ENCODE data around the gene XRCC3.
"Not testable (repeated sequence)": the region's sequence is repeated elsewhere in the genome, so short reads cannot be mapped to it uniquely, and the experiment has no call there.

XRCC3 gene

DNA sequence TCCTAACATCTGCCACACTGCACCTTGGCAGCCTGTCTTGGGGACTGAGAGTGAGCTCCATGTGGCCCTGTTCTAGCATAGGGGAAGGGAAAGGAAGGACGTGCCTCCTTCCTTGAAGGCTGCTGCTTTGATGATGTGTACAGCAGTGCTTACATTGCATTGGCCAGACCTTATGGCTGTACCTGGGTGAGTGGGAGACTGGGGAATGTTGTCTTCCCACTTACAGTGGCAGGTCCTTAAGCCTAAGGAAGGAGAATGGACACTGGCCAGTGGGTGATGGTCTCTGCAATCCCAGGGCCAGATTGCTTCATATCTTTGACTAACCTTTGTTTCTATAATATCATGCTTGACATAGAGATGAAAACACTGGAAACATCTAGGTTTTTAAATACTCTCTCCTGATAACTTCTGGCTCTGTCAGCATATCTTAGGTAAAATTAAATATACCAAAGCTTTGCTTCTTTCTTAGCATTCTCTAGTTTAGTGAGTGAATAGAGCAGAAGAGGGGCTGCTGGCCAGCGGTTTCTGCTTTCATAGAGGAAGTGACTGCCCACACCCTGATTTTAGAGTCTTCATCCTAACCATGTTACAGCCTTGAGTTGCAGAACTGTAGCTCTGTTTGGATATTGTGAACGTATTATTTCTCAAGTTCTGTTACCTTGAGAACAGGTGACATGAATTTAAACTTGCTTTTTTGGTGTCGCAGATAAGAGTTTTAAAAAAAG, 59.1 kb downstream of the XRCC3 start:
- POLR2A ChIA-PET: interaction anchor here (1.7 kb wide), 1 partner anchor 27 kb away, joined by 7 read pairs; the partner anchor contains the start of gene KLC1
- no peak for TF ChIP-seq SP1 (IDR thresholded peaks at IDR 0.05)
- no peak for TF ChIP-seq FOXK2 (IDR thresholded peaks at IDR 0.05)
- no peak for TF ChIP-seq L3MBTL2 (conservative IDR thresholded peaks at IDR 0.05)
- TF ChIP-seq HDGF (IDR thresholded peaks at IDR 0.05; ENCODE audit: borderline replicate concordance): no peak
- TF ChIP-seq LEF1 (IDR thresholded peaks at IDR 0.05; ENCODE audit: borderline replicate concordance): no peak
- no peak for TF ChIP-seq ZNF384 (IDR thresholded peaks at IDR 0.05)
- TF ChIP-seq NFRKB (IDR thresholded peaks at IDR 0.05): no peak
- no peak for TF ChIP-seq SUZ12 (IDR thresholded peaks at IDR 0.05)
- TF ChIP-seq FOXA1 (IDR thresholded peaks at IDR 0.05): no peak
- TF ChIP-seq PKNOX1 (IDR thresholded peaks at IDR 0.05): no peak
- no peak for TF ChIP-seq ARNT (IDR thresholded peaks at IDR 0.05)
- TF ChIP-seq BHLHE40 (IDR thresholded peaks at IDR 0.05; ENCODE audit: borderline replicate concordance): no peak
- CTCF ChIA-PET: no interaction called here
- DNase-seq (ENCODE audit: extremely low spot score): no peak

DNA sequence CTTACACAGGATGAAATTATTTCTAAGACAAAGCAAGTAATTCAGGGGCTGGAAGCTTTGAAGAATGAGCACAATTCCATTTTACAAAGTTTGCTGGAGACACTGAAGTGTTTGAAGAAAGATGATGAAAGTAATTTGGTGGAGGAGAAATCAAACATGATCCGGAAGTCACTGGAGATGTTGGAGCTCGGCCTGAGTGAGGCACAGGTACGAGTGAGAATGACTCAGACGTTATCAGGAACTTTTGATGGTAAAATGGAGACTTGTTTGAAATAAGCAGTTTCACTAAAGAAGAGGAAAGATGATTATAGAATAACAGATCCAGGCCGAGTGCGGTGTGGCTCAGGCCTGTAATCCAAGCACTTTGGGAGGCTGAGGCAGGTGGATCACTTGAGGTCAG, 60.6 kb downstream of the XRCC3 start:
- TF ChIP-seq FOXM1 (IDR thresholded peaks at IDR 0.05; ENCODE audit: borderline replicate concordance) (no peak), NFRKB (IDR thresholded peaks at IDR 0.05) (no peak), BHLHE40 (IDR thresholded peaks at IDR 0.05; ENCODE audit: borderline replicate concordance) (no peak), SP1 (IDR thresholded peaks at IDR 0.05) (no peak), SUZ12 (IDR thresholded peaks at IDR 0.05) (no peak), HDGF (IDR thresholded peaks at IDR 0.05; ENCODE audit: borderline replicate concordance) (no peak), ELF4 (IDR thresholded peaks at IDR 0.05) (no peak), FOXA1 (IDR thresholded peaks at IDR 0.05) (no peak), ARNT (IDR thresholded peaks at IDR 0.05) (no peak), ZNF384 (IDR thresholded peaks at IDR 0.05) (no peak), L3MBTL2 (conservative IDR thresholded peaks at IDR 0.05) (no peak), CTBP1 (IDR thresholded peaks at IDR 0.05; ENCODE audit: borderline replicate concordance) (no peak), FOXK2 (IDR thresholded peaks at IDR 0.05) (no peak), LEF1 (IDR thresholded peaks at IDR 0.05; ENCODE audit: borderline replicate concordance) (no peak), PKNOX1 (IDR thresholded peaks at IDR 0.05) (no peak), TARDBP (IDR thresholded peaks at IDR 0.05) (no peak)
- POLR2A ChIA-PET: no interaction called here

GRCh38 chr14:103653805-103654204, 61.4 kb downstream of the XRCC3 start:
- DNase-seq (ENCODE audit: extremely low spot score): no peak
- TF ChIP-seq FOXM1 (IDR thresholded peaks at IDR 0.05; ENCODE audit: borderline replicate concordance) (no peak), FOXK2 (IDR thresholded peaks at IDR 0.05) (no peak), L3MBTL2 (conservative IDR thresholded peaks at IDR 0.05) (no peak), HDGF (IDR thresholded peaks at IDR 0.05; ENCODE audit: borderline replicate concordance) (no peak), SP1 (IDR thresholded peaks at IDR 0.05) (no peak), ARNT (IDR thresholded peaks at IDR 0.05) (no peak), ZNF384 (IDR thresholded peaks at IDR 0.05) (no peak), SUZ12 (IDR thresholded peaks at IDR 0.05) (no peak), FOXA1 (IDR thresholded peaks at IDR 0.05) (no peak), ELF4 (IDR thresholded peaks at IDR 0.05) (no peak), LEF1 (IDR thresholded peaks at IDR 0.05; ENCODE audit: borderline replicate concordance) (no peak), PKNOX1 (IDR thresholded peaks at IDR 0.05) (no peak), NFRKB (IDR thresholded peaks at IDR 0.05) (no peak), CTBP1 (IDR thresholded peaks at IDR 0.05; ENCODE audit: borderline replicate concordance) (no peak), TARDBP (IDR thresholded peaks at IDR 0.05) (no peak), BHLHE40 (IDR thresholded peaks at IDR 0.05; ENCODE audit: borderline replicate concordance) (no peak)
- POLR2A ChIA-PET: no interaction called here

More for the DNA sequence above, 60.6 kb downstream of the XRCC3 start:
- no peak for DNase-seq (ENCODE audit: extremely low spot score)
- CTCF ChIA-PET: no interaction called here

DNA sequence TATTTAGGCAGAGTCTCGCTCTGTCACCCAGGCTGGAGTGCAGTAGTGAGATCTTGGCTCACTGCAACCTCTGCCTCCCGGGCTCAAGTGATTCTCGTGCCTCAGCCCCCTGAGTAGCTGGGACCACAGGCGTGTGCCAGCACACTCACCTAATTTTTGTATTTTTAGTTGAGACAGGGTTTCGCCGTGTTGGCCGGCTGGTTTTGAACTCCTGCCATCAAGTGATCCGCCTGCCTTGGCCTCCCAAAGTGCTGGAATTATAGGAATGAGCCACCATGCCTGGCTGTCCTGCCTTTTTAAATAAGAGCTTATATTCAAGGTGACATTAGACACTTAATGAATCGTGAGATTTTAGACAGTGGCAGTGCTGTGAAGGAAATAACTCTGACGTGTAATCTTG, 61.9 kb downstream of the XRCC3 start:
- CTCF ChIA-PET; POLR2A ChIA-PET; DNase-seq (ENCODE audit: extremely low spot score): not testable (repeated sequence)

More at GRCh38 chr14:103653805-103654204, 61.4 kb downstream of the XRCC3 start:
- CTCF ChIA-PET: no interaction called here

DNA sequence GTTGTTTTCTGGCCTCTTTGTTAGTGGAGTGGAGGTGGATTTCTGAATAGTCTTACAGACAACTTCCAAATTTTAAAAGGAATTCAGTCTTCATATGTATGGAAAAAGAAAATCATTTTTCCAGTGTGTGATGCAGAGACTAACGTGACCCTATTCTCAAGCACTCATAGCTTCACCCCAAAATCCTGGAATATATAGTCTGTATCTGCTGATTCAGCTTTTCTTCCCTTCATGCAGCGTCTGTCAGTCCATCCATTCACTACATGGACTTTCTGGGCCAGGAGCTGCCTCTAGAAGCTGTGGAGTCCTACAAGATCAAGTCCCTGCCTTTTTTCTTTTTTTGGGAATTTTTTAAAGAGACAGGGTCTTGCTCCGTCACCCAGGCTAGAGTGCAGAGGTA, 62.4 kb downstream of the XRCC3 start:
- ChIA-PET POLR2A (no interaction called here), CTCF (no interaction called here)
- TF ChIP-seq NFRKB (IDR thresholded peaks at IDR 0.05) (no peak), BHLHE40 (IDR thresholded peaks at IDR 0.05; ENCODE audit: borderline replicate concordance) (no peak), FOXM1 (IDR thresholded peaks at IDR 0.05; ENCODE audit: borderline replicate concordance) (no peak), SP1 (IDR thresholded peaks at IDR 0.05) (no peak), SUZ12 (IDR thresholded peaks at IDR 0.05) (no peak), LEF1 (IDR thresholded peaks at IDR 0.05; ENCODE audit: borderline replicate concordance) (no peak), CTBP1 (IDR thresholded peaks at IDR 0.05; ENCODE audit: borderline replicate concordance) (no peak), HDGF (IDR thresholded peaks at IDR 0.05; ENCODE audit: borderline replicate concordance) (no peak), FOXK2 (IDR thresholded peaks at IDR 0.05) (no peak), ARNT (IDR thresholded peaks at IDR 0.05) (no peak), FOXA1 (IDR thresholded peaks at IDR 0.05) (no peak), L3MBTL2 (conservative IDR thresholded peaks at IDR 0.05) (no peak), ZNF384 (IDR thresholded peaks at IDR 0.05) (no peak), TARDBP (IDR thresholded peaks at IDR 0.05) (no peak), ELF4 (IDR thresholded peaks at IDR 0.05) (no peak)
- no peak for DNase-seq (ENCODE audit: extremely low spot score)

DNA sequence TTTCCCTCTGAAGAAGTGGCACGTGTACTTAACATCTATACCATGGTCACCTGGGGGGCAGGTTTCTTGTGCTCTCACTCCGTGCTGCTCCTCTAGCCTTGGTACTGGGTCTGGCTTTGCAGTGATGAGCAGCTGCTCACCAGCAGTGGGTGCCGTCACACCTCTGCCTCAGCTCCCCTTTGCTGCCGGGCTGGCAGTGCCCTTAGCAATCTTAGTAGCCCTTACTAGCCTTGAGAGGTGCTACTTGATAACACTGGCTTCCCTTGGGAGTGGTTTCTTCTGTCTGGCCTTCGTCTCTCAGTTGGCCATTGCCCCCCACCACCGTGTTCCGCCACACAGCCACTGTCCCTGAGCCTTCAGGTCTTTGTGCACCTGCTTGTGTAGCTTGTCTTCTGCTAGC, 63.7 kb downstream of the XRCC3 start:
- CTCF ChIA-PET: interaction anchor here (0.8 kb wide), 1 partner anchor 13 kb away, joined by 4 read pairs; no protein-coding TSS in a partner anchor
- no peak for DNase-seq (ENCODE audit: extremely low spot score)
- POLR2A ChIA-PET: no interaction called here
- no peak for TF ChIP-seq SP1 (IDR thresholded peaks at IDR 0.05)
- no peak for TF ChIP-seq ARNT (IDR thresholded peaks at IDR 0.05)
- no peak for TF ChIP-seq LEF1 (IDR thresholded peaks at IDR 0.05; ENCODE audit: borderline replicate concordance)
- TF ChIP-seq CTBP1 (IDR thresholded peaks at IDR 0.05; ENCODE audit: borderline replicate concordance): no peak
- TF ChIP-seq ZNF384 (IDR thresholded peaks at IDR 0.05): no peak
- TF ChIP-seq FOXM1 (IDR thresholded peaks at IDR 0.05; ENCODE audit: borderline replicate concordance): no peak
- TF ChIP-seq PKNOX1 (IDR thresholded peaks at IDR 0.05): no peak
- TF ChIP-seq BHLHE40 (IDR thresholded peaks at IDR 0.05; ENCODE audit: borderline replicate concordance): no peak
- no peak for TF ChIP-seq ELF4 (IDR thresholded peaks at IDR 0.05)
- no peak for TF ChIP-seq NFRKB (IDR thresholded peaks at IDR 0.05)
- no peak for TF ChIP-seq SUZ12 (IDR thresholded peaks at IDR 0.05)
